HCT116 (cell line): Measurements from ENCODE around the gene PRKAG3. TPM values are rescaled to one million over a fixed set of nuclear protein-coding genes. Genes with fewer than 3 reads are reported as not detected.
"Not testable (repeated sequence)": the region's sequence is repeated elsewhere in the genome, so short reads cannot be mapped to it uniquely, and the experiment has no call there.

Experiments used
- ATAC-seq: fragments of 200-7000 bp; cut with Tn5 transposase; 2 replicates; pipeline ENCODE4 v1.9.1; 2020; ENCODE audit warnings: mild to moderate bottlenecking, moderate library complexity
- BruUV-seq: library from RNA; stranded (reverse); fragments of 400-500 nt; replicated peaks from 2 replicates; lab custom pipeline; 2021; lab: Mats Ljungman, UMichigan
- CTCF ChIA-PET: fragments of 300-600 bp; sonication (Branson Sonifier 250); formaldehyde crosslinking; loops from one replicate; lab custom pipeline; 2021; ENCODE audit warnings: antibody characterized with exemption; lab: Charles Lee
- POLR2A ChIA-PET: fragments of 300-600, 350-600 bp; sonication (Branson Sonifier 250); formaldehyde crosslinking; loops from one replicate; lab custom pipeline; 2021; ENCODE audit warnings: antibody characterized with exemption; lab: Charles Lee
- RAD21 ChIA-PET, 2 experiments: fragments of 300-600 bp; sonication (Branson Sonifier 250); formaldehyde crosslinking; loops; one replicate each; lab custom pipeline; 2023; ENCODE audit warnings: low total read pairs in 2 of 2; ENCODE audit not compliant: uncharacterized antibody in 2 of 2, unreplicated experiment in 2 of 2, low non-redundant PET in 1 of 2; lab: Charles Lee
- DNase-seq: peaks from one replicate; pipeline ENCODE4 v3.0.0-alpha.2; 2010; ENCODE audit warnings: low read depth, low spot score
- H2AFZ ChIP-seq: fragments of 200-600 bp; shearing (Covaris generic), sonication (generic); 2 replicates; pipeline ENCODE4 v1.6.1; 2017; ENCODE audit warnings: low read depth, mixed run types, mixed read lengths, antibody characterized with exemption, low read length; ENCODE audit not compliant: poor library complexity, severe bottlenecking
- H3K27ac ChIP-seq: 2 replicates; pipeline ENCODE4 v1.5.1; 2012; ENCODE audit warnings: low read depth, low read length
- H3K27me3 ChIP-seq: fragments of 200-600 bp; sonication (generic); 2 replicates; pipeline ENCODE4 v1.6.1; 2016; ENCODE audit warnings: mixed run types, low read length, mixed read lengths; ENCODE audit not compliant: insufficient read depth
- H3K36me3 ChIP-seq, 2 experiments: fragments of 200-500 bp in 1 of 2; fragments of 200-600 bp in 1 of 2; sonication (Bioruptor generic) in 1 of 2; sonication (generic) in 1 of 2; 2 replicates each; pipeline versions ENCODE4 v1.5.1 to v1.6.1; 2014 to 2016; ENCODE audit warnings: low read length in 2 of 2, inconsistent platforms in 1 of 2, mixed read lengths in 1 of 2, mixed run types in 1 of 2; ENCODE audit not compliant: insufficient read depth in 2 of 2, control insufficient read depth in 1 of 2
- H3K4me1 ChIP-seq, 2 experiments: fragments of 200-600 bp in 1 of 2; sonication (generic) in 1 of 2; 2 replicates each; pipeline versions ENCODE4 v1.5.1 to v1.6.1; 2012 to 2017; ENCODE audit warnings: low read length in 2 of 2, inconsistent platforms in 1 of 2, mild to moderate bottlenecking in 1 of 2, mixed read lengths in 1 of 2, mixed run types in 1 of 2, moderate library complexity in 1 of 2; ENCODE audit not compliant: insufficient read depth in 2 of 2, control insufficient read depth in 1 of 2
- H3K4me2 ChIP-seq: fragments of 200-600 bp; sonication (generic); 2 replicates; pipeline ENCODE4 v1.6.1; 2017; ENCODE audit warnings: mixed run types, low read length, mixed read lengths
- H3K4me3 ChIP-seq, 2 experiments: fragments of 200-600 bp in 1 of 2; sonication (generic) in 1 of 2; replicated peaks in 1 of 2; 2 replicates each; pipeline ENCODE4 v1.5.1; 2011 to 2016; ENCODE audit warnings: low read length in 2 of 2, control low read depth in 1 of 2, low read depth in 1 of 2, mild to moderate bottlenecking in 1 of 2, mixed read lengths in 1 of 2, mixed run types in 1 of 2
- H3K79me2 ChIP-seq: fragments of 200-600 bp; sonication (generic); 2 replicates; pipeline ENCODE4 v1.6.1; 2017; ENCODE audit warnings: mild to moderate bottlenecking, mixed run types, low read length, moderate library complexity, mixed read lengths; ENCODE audit not compliant: insufficient read depth
- H3K9ac ChIP-seq: fragments of 200-600 bp; sonication (generic); 2 replicates; pipeline ENCODE4 v1.6.1; 2016; ENCODE audit warnings: low read length, mixed read lengths
- H3K9me2 ChIP-seq: fragments of 200-600 bp; sonication (generic), shearing (Covaris generic); 2 replicates; pipeline ENCODE4 v1.6.1; 2017; ENCODE audit warnings: mixed run types, mild to moderate bottlenecking, moderate library complexity; ENCODE audit not compliant: insufficient read depth
- H3K9me3 ChIP-seq, 2 experiments: fragments of 200-500 bp in 1 of 2; fragments of 200-600 bp in 1 of 2; sonication (Bioruptor generic) in 1 of 2; sonication (generic) in 1 of 2; 2 replicates each; pipeline ENCODE4 v1.6.1; 2014 to 2017; ENCODE audit warnings: low read length in 2 of 2, mixed read lengths in 2 of 2, inconsistent platforms in 1 of 2, low read depth in 1 of 2, mild to moderate bottlenecking in 1 of 2, mixed run types in 1 of 2, moderate library complexity in 1 of 2; ENCODE audit not compliant: control insufficient read depth in 1 of 2, insufficient read depth in 1 of 2
- H4K20me1 ChIP-seq: fragments of 200-600 bp; sonication (generic), shearing (Covaris generic); 2 replicates; pipeline ENCODE4 v1.6.1; 2017; ENCODE audit warnings: mixed run types, mild to moderate bottlenecking, moderate library complexity; ENCODE audit not compliant: insufficient read depth
- CBX3 ChIP-seq: IDR thresholded peaks from 2 replicates; pipeline ENCODE4 v1.6.1; 2012; ENCODE audit warnings: low read depth
- CTCF ChIP-seq, 3 experiments: fragments of 200-600 bp in 1 of 3; sonication (generic) in 1 of 3; IDR thresholded peaks in 2 of 3; conservative IDR thresholded peaks in 1 of 3; 2 replicates each; pipeline ENCODE4 v1.5.1; 2012 to 2017; ENCODE audit warnings: low read depth in 2 of 3, low read length in 2 of 3, antibody characterized with exemption in 1 of 3, borderline replicate concordance in 1 of 3, control low read depth in 1 of 3, mild to moderate bottlenecking in 1 of 3, mixed read lengths in 1 of 3, mixed run types in 1 of 3, moderate library complexity in 1 of 3; ENCODE audit not compliant: insufficient read depth in 1 of 3
- MAX ChIP-seq: IDR thresholded peaks from 2 replicates; pipeline ENCODE4 v1.6.1; 2012
- SIN3A ChIP-seq: IDR thresholded peaks from 2 replicates; pipeline ENCODE4 v1.6.1; 2012; ENCODE audit warnings: low read depth
- intact Hi-C: fragments of 100-400 bp; cut with micrococcal nuclease; formaldehyde crosslinking; loops from 2 replicates; pipeline ENCODE4 v1.10.0; 2022
- total RNA-seq: library from RNA; stranded (reverse); gene quantifications from one replicate; pipeline ENCODE4 v1.2.1, GENCODE V29; 2021; ENCODE audit not compliant: unreplicated experiment

PRKAG3 gene
- total RNA-seq, 1 experiment from 2014 or later = not detected

- DNase-seq (peak; percentile 33), ATAC-seq (peak; percentile 52)
- no peaks in the 10 kb centered on the region for H3K9me3 ChIP-seq
- H3K4me3 ChIP-seq = peak overlapping the region in 1 of 2 experiments; percentile 25; a peak in 3 of 4 replicates
- ChIA-PET CTCF (interaction anchor here (0.8 to 3.9 kb wide), 10 partner anchors 10 to 255 kb away, joined by 3 to 71 read pairs (median 4); partner anchors contain the start of genes BCS1L, WNT6 and ZNF142), RAD21 (no interaction called here)
- no peak overlapping the region for H3K9ac ChIP-seq
- H4K20me1 ChIP-seq = no peaks in the 10 kb centered on the region
- no peaks in the 10 kb centered on the region for H3K79me2 ChIP-seq
- peak overlapping the region; percentile 80 for H3K4me2 ChIP-seq
- H3K4me1 ChIP-seq = peaks cover 32 to 63% of the 10 kb centered on the region in 2 experiments
- no peaks in the 10 kb centered on the region for H3K9me2 ChIP-seq
- TF ChIP-seq CBX3 (no peak), SIN3A (no peak), MAX (no peak), CTCF (IDR thresholded peaks at IDR 0.05 in 2 of 3, conservative IDR thresholded peaks at IDR 0.05 in 1 of 3; ENCODE audit: borderline replicate concordance in 1 of 3, insufficient read depth in 1 of 3, low read depth in 2 of 3, low read length in 2 of 3) (no peak)
- TF ChIP-seq, all 23 proteins: peak for 0
- H3K27ac ChIP-seq = peak overlapping the region; percentile 69
- intact Hi-C loops = loop anchor here (5.0 kb wide), 1 partner anchor 442 kb away; no protein-coding TSS in a partner anchor
- POLR2A ChIA-PET = no interaction called here
- no peaks in the 10 kb centered on the region for H3K36me3 ChIP-seq
- BruUV-seq = no TSS peak
- H2AFZ ChIP-seq = peak overlapping the region; percentile 56
- H3K27me3 ChIP-seq = no peaks in the 10 kb centered on the region
Observed at GRCh38 chr2:218849721-218850120, 18.1 kb upstream of the PRKAG3 start.

GRCh38 chr2:218846963-218847362 lies 15.4 kb upstream of the PRKAG3 start:
- H3K79me2 ChIP-seq, H3K27me3 ChIP-seq, H3K4me2 ChIP-seq, ATAC-seq, H3K9me3 ChIP-seq, H3K9ac ChIP-seq, H3K27ac ChIP-seq, H3K36me3 ChIP-seq, BruUV-seq, H4K20me1 ChIP-seq, H3K9me2 ChIP-seq, DNase-seq, H3K4me3 ChIP-seq: not testable (repeated sequence)
- ChIA-PET CTCF (interaction anchor here (0.6 to 3.9 kb wide), 23 partner anchors 14 to 674 kb away, joined by 3 to 71 read pairs (median 5); partner anchors contain the start of genes BCS1L, RNF25, STK36 and TTLL4), POLR2A (interaction anchor here (0.7 to 1.4 kb wide), 2 partner anchors 159 to 188 kb away, joined by 3 read pairs; partner anchors contain the start of genes BCS1L and ZNF142), RAD21 (interaction anchor here (0.7 to 1.1 kb wide), 7 partner anchors 12 to 188 kb away, joined by 3 to 9 read pairs (median 3); partner anchors contain the start of genes BCS1L (in 2 of the 2), ZNF142 (in 2 of the 2), RNF25 (in 1 of the 2) and STK36 (in 1 of the 2))
- intact Hi-C loops = loop anchor here (1.0 to 5.0 kb wide), 6 partner anchors 116 to 574 kb away; partner anchors contain the start of genes BCS1L, TTLL4 and ZNF142
- H2AFZ ChIP-seq = peak overlapping the region; percentile 68
- peaks cover 20 to 41% of the 10 kb centered on the region in 2 experiments for H3K4me1 ChIP-seq

GRCh38 chr2:218844334-218844733 lies 12.7 kb upstream of the PRKAG3 start:
- POLR2A ChIA-PET, CTCF ChIA-PET, H3K9ac ChIP-seq, H3K9me3 ChIP-seq, H3K36me3 ChIP-seq, ATAC-seq, H3K9me2 ChIP-seq, BruUV-seq, DNase-seq, H3K27ac ChIP-seq, H4K20me1 ChIP-seq, H3K79me2 ChIP-seq, H3K27me3 ChIP-seq, RAD21 ChIA-PET, H3K4me3 ChIP-seq, intact Hi-C loops, H3K4me2 ChIP-seq, H2AFZ ChIP-seq: not testable (repeated sequence)
- peaks cover 6 to 25% of the 10 kb centered on the region in 2 experiments for H3K4me1 ChIP-seq
